HepG2 (cell line): ENCODE results near the gene FBRSL1. TPM values are rescaled to one million over a fixed set of nuclear protein-coding genes. Genes with fewer than 3 reads are reported as not detected.

ENCODE experiments used
- ETS1 ChIP-seq: sonication (generic); formaldehyde crosslinking; IDR thresholded peaks from 2 replicates; pipeline ENCODE4 v1.4.0; 2020; ENCODE audit warnings: missing genetic modification reagents
- GPN1 ChIP-seq: sonication (generic); formaldehyde crosslinking; IDR thresholded peaks from 2 replicates; pipeline ENCODE4 v1.5.1; 2020; ENCODE audit warnings: missing genetic modification reagents, borderline replicate concordance
- JUN ChIP-seq: sonication (generic); formaldehyde crosslinking; IDR thresholded peaks from 2 replicates; pipeline ENCODE4 v1.4.0; 2020; ENCODE audit warnings: mild to moderate bottlenecking, missing genetic modification reagents
- LRRFIP1 ChIP-seq: sonication (generic); formaldehyde crosslinking; conservative IDR thresholded peaks from 2 replicates; pipeline ENCODE4 v1.4.0; 2020; ENCODE audit warnings: missing genetic modification reagents
- NCOA1 ChIP-seq: sonication (generic); formaldehyde crosslinking; IDR thresholded peaks from 2 replicates; pipeline ENCODE4 v1.9.0; 2021; ENCODE audit warnings: missing genetic modification reagents
- PCBP1 ChIP-seq: fragments of 200-400 bp; formaldehyde crosslinking; IDR thresholded peaks from 2 replicates; pipeline ENCODE4 v1.6.1; 2017; ENCODE audit warnings: mild to moderate bottlenecking, low read depth, low read length, borderline replicate concordance
- RARG ChIP-seq: sonication (generic); formaldehyde crosslinking; IDR thresholded peaks from 2 replicates; pipeline ENCODE4 v1.4.0; 2020; ENCODE audit warnings: low read depth, mild to moderate bottlenecking, missing genetic modification reagents
- SRSF4 ChIP-seq: fragments of 200-400 bp; formaldehyde crosslinking; IDR thresholded peaks from one replicate; pipeline ENCODE4 v1.6.1; 2018; ENCODE audit warnings: mild to moderate bottlenecking, low read depth, low read length, moderate library complexity; ENCODE audit not compliant: poor library complexity, severe bottlenecking
- TBL1XR1 ChIP-seq: fragments of 150-350 bp; IDR thresholded peaks from 2 replicates; pipeline ENCODE4 v1.6.1; 2014; ENCODE audit warnings: borderline replicate concordance, low read length; ENCODE audit not compliant: partially characterized antibody
- ZFYVE20 ChIP-seq: sonication (generic); formaldehyde crosslinking; IDR thresholded peaks from 2 replicates; pipeline ENCODE4 v1.8.0; 2023; ENCODE audit warnings: low read depth, mild to moderate bottlenecking, moderate library complexity, missing genetic modification reagents, borderline replicate concordance
- ZNF407 ChIP-seq: sonication (generic); formaldehyde crosslinking; IDR thresholded peaks from one replicate; pipeline ENCODE4 v1.5.1; 2020; ENCODE audit warnings: mild to moderate bottlenecking, missing genetic modification reagents; ENCODE audit errors: not compliant biosample characterization
- ZNF747 ChIP-seq: sonication (generic); formaldehyde crosslinking; IDR thresholded peaks from 2 replicates; pipeline ENCODE4 v1.8.1; 2023; ENCODE audit warnings: missing genetic modification reagents, mild to moderate bottlenecking, borderline replicate concordance
- polyA plus RNA-seq, 8 experiments: library from polyadenylated mRNA; depleted of rRNA in 3 of 8; stranded (reverse) in 7 of 8; unstranded in 1 of 8; fragments of >200 nt; fragmentation: Illumina TruSeq in 4 of 8; extraction: Trizol in 4 of 8; gene quantifications; 2 replicates each; pipeline versions ENCODE4 v1.2.1 to v1.2.3, GENCODE V29; 2011 to 2016; ENCODE audit warnings: low read depth in 4 of 8, missing spikeins in 1 of 8, mixed read lengths in 1 of 8; ENCODE audit not compliant: insufficient read depth in 1 of 8
- total RNA-seq, 5 experiments: library from RNA; depleted of rRNA; stranded (reverse); fragments of >200 nt; fragmentation: Illumina TruSeq; extraction: Trizol; gene quantifications; 2 replicates each; pipeline ENCODE4 v1.2.3, GENCODE V29; 2016; ENCODE audit warnings: low read depth in 1 of 5
- TF ChIP-seq, protein P1 (sequence below): sonication (generic); formaldehyde crosslinking; IDR thresholded peaks from 2 replicates; pipeline ENCODE4 v1.5.0; 2020; ENCODE audit warnings: mild to moderate bottlenecking, missing genetic modification reagents

FBRSL1 gene
- total and polyA plus RNA-seq, 2 of the 13 experiments (the other 11 are each of a cell fraction or from before 2014, with no cell fraction given), result 3.6 to 7.9 TPM

DNA sequence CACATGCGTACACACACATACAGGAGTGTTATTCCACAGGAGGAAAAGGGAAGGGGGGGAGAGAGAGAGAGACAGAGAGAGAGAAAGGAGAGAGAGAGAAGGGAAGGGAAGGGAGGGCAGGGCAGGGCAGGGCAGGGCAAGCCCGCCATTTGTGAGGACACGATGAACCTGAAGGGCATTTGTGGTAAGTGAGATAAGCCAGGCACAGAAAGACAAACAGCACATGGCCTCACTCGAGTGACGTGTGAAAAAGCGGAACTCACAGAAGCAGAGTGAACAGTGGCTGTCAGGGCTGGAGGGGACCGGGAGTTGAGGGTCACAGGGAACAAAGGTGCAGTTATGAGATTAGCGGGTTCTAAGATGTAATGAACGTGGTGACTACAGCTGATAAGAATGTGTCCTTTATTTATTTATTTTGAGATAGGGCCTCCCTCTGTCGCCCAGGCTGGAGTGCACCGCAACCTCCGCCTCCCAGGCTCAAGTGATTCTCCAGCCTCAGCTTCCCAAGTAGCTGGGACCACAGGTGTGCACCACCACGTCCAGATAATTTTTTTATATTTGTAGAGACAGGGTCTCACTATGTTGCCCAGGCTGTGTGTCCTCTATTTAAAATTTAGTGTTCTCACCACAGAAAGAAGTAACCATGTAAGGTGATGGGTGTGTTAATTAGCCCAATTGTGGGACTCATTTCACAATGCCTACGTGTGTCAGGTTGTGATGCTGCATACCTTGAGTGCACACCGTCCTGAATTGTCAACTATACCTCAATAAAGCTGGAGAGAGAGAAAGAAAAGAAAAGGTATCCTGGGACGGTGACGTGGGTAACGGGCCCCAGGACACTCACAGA, 18.7 kb upstream of the FBRSL1 start (continued):
- no peak for TF ChIP-seq ZFYVE20 (CRISPR knock-in tag)
- no peak for TF ChIP-seq ZNF407
- no peak for TF ChIP-seq GPN1
- no peak for TF ChIP-seq NCOA1 (CRISPR knock-in tag)
- TF ChIP-seq ETS1, result no peak
- TF ChIP-seq RARG (CRISPR knock-in tag), result no peak
- peak; percentile 66; the same call in 1 of the 2 replicates for TF ChIP-seq ZNF747 (CRISPR knock-in tag)
- no peak for TF ChIP-seq SRSF4
- TF ChIP-seq TBL1XR1, result no peak
- TF ChIP-seq, protein P1, sequence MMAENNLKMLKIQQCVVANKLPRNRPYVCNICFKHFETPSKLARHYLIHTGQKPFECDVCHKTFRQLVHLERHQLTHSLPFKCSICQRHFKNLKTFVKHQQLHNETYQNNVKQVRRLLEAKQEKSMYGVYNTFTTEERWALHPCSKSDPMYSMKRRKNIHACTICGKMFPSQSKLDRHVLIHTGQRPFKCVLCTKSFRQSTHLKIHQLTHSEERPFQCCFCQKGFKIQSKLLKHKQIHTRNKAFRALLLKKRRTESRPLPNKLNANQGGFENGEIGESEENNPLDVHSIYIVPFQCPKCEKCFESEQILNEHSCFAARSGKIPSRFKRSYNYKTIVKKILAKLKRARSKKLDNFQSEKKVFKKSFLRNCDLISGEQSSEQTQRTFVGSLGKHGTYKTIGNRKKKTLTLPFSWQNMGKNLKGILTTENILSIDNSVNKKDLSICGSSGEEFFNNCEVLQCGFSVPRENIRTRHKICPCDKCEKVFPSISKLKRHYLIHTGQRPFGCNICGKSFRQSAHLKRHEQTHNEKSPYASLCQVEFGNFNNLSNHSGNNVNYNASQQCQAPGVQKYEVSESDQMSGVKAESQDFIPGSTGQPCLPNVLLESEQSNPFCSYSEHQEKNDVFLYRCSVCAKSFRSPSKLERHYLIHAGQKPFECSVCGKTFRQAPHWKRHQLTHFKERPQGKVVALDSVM (CRISPR knock-in tag), result peak; percentile 64; the same call in 1 of the 2 replicates
- no peak for TF ChIP-seq LRRFIP1
- TF ChIP-seq JUN (CRISPR knock-in tag), result peak; percentile 88
- 0 out of 2 replicates have a peak, but pooled peaks have one; percentile 34 for TF ChIP-seq PCBP1
